DND-41 (cell line): Measurements from ENCODE around the gene SLC25A15.
"Not testable (repeated sequence)": the region's sequence is repeated elsewhere in the genome, so short reads cannot be mapped to it uniquely, and the experiment has no call there.

ENCODE experiments used
- CTCF ChIP-seq: IDR thresholded peaks from 2 replicates; pipeline ENCODE4 v1.5.1; 2012; ENCODE audit warnings: borderline replicate concordance, low read length, moderate library complexity, mild to moderate bottlenecking; ENCODE audit not compliant: poor library complexity, severe bottlenecking; ENCODE audit errors: extremely low read depth
- EZH2 ChIP-seq: IDR thresholded peaks from 3 replicates; pipeline ENCODE4 v1.6.1; 2012; ENCODE audit warnings: borderline replicate concordance, low read depth, mild to moderate bottlenecking, moderate library complexity, low read length, inconsistent platforms; ENCODE audit not compliant: severe bottlenecking

- TF ChIP-seq CTCF, EZH2: not testable (repeated sequence)
These were observed 50.3 kb downstream of the SLC25A15 start for GRCh38 chr13:40839725-40840124.
